Measurements from ENCODE around the gene LSM10. TPM values are rescaled to one million over a fixed set of nuclear protein-coding genes. Genes with fewer than 3 reads are reported as not detected.
A peak's percentile ranks its signal among the peaks of the same experiment; 100 is the strongest.

Gene LSM10
- total and polyA plus RNA-seq, 9 of the 15 experiments (the other 6 are each of a cell fraction or from before 2014, with no cell fraction given) = 13.2 to 146 (median 68.9) TPM

- TF ChIP-seq CHAMP1 (IDR thresholded peaks at IDR 0.05) = no peak
- TF ChIP-seq BRF2 (IDR thresholded peaks at IDR 0.05; ENCODE audit: borderline replicate concordance, insufficient read depth, insufficient read length) = no peak
- TF ChIP-seq POLR2AphosphoS2 (IDR thresholded peaks at IDR 0.05; ENCODE audit: low read length) = no peak
- 0 out of 3 replicates have a peak, but pooled peaks of 1 of the 2 experiments have one; percentile 41 for TF ChIP-seq CBX3 (IDR thresholded peaks at IDR 0.05; ENCODE audit: borderline replicate concordance in 1 of 2, low read length in 2 of 2)
- no peak for TF ChIP-seq GATAD2A (IDR thresholded peaks at IDR 0.05)
- no peak for TF ChIP-seq ARNT (IDR thresholded peaks at IDR 0.05)
- no peak for TF ChIP-seq SETDB1 (IDR thresholded peaks at IDR 0.05; ENCODE audit: low read length)
- TF ChIP-seq RCOR1 (IDR thresholded peaks at IDR 0.05; ENCODE audit: borderline replicate concordance in 1 of 2, low read depth in 2 of 2, low read length in 2 of 2) = peak in 1 of 2 experiments; percentile 57; a peak in 1 of 4 replicates
- TF ChIP-seq ZBTB17 (CRISPR knock-in tag; IDR thresholded peaks at IDR 0.05) = no peak
- TF ChIP-seq E2F1 (CRISPR knock-in tag; IDR thresholded peaks at IDR 0.05) = peak; percentile 42; the same call in 1 of the 2 replicates
- TF ChIP-seq ZNF280A (IDR thresholded peaks at IDR 0.05; ENCODE audit: low read depth, partially characterized antibody) = no peak
- TF ChIP-seq ZMIZ1 (IDR thresholded peaks at IDR 0.05; ENCODE audit: low read depth in 2 of 2, low read length in 2 of 2) = peak in 1 of 2 experiments; percentile 25; a peak in 1 of 4 replicates
- TF ChIP-seq HINFP (tag; conservative IDR thresholded peaks at IDR 0.05; ENCODE audit: low read depth) = no peak
- no peak for TF ChIP-seq CBX5 (IDR thresholded peaks at IDR 0.05; ENCODE audit: borderline replicate concordance, low read depth)
Measured at GRCh38 chr1:36369061-36369861, 28.4 kb downstream of the LSM10 start (continued).

All from K562 (cell line).